Thoracic aorta (tissue), 2 donors: Measurements from ENCODE around the gene SH3TC1. TPM values are rescaled to one million over a fixed set of nuclear protein-coding genes. Genes with fewer than 3 reads are reported as not detected.

Source experiments
- ATAC-seq: fragments of 150-250 bp; one replicate; pipeline ENCODE4 v1.8.0; 2017; ENCODE audit warnings: low read depth; ENCODE audit not compliant: insufficient number of reproducible peaks, low FRiP score
- DNase-seq: peaks from one replicate; pipeline ENCODE4 v3.0.0-alpha.2; 2020; ENCODE audit warnings: low spot score
- H3K27ac ChIP-seq, 2 donors: fragments of 200-600 bp; sonication (generic); 1 replicate in 1 of 2; 2 replicates in 1 of 2; pipeline ENCODE4 v1.5.1; 2016; ENCODE audit warnings: mild to moderate bottlenecking in 2 of 2, moderate library complexity in 2 of 2
- H3K27me3 ChIP-seq: fragments of 200-600 bp; sonication (generic); replicated peaks from 2 replicates; pipeline ENCODE4 v1.6.0; 2016; ENCODE audit warnings: mild to moderate bottlenecking; ENCODE audit not compliant: insufficient read depth
- H3K36me3 ChIP-seq: fragments of 200-600 bp; sonication (generic); one replicate; pipeline ENCODE4 v1.5.1; 2016
- H3K4me1 ChIP-seq, 2 donors: fragments of 200-600 bp; sonication (generic); 1 replicate in 1 of 2; 2 replicates in 1 of 2; pipeline versions ENCODE4 v1.5.1 to v1.6.0; 2016; ENCODE audit warnings: low read depth in 2 of 2, mild to moderate bottlenecking in 1 of 2; ENCODE audit not compliant: control insufficient read depth in 1 of 2
- H3K4me3 ChIP-seq: fragments of 200-600 bp; sonication (generic); 2 replicates; pipeline ENCODE4 v1.5.1; 2016; ENCODE audit warnings: mild to moderate bottlenecking
- H3K9me3 ChIP-seq: fragments of 200-600 bp; sonication (generic); 2 replicates; pipeline ENCODE4 v1.5.1; 2016
- total RNA-seq, 2 donors: library from RNA; depleted of rRNA; stranded (reverse); fragments of >200 nt; gene quantifications; one replicate each; pipeline versions ENCODE4 v1.1.0 to v1.2.3, GENCODE V29; 2016
- TF ChIP-seq, protein P1 (sequence below): fragments of 200-600 bp; sonication (generic); IDR thresholded peaks from one replicate; pipeline ENCODE4 v1.5.1; 2019; ENCODE audit warnings: antibody characterized with exemption

SH3TC1 gene
- total RNA-seq, 2 donors from 2014 or later, result 63.2 to 68.6 TPM

DNA sequence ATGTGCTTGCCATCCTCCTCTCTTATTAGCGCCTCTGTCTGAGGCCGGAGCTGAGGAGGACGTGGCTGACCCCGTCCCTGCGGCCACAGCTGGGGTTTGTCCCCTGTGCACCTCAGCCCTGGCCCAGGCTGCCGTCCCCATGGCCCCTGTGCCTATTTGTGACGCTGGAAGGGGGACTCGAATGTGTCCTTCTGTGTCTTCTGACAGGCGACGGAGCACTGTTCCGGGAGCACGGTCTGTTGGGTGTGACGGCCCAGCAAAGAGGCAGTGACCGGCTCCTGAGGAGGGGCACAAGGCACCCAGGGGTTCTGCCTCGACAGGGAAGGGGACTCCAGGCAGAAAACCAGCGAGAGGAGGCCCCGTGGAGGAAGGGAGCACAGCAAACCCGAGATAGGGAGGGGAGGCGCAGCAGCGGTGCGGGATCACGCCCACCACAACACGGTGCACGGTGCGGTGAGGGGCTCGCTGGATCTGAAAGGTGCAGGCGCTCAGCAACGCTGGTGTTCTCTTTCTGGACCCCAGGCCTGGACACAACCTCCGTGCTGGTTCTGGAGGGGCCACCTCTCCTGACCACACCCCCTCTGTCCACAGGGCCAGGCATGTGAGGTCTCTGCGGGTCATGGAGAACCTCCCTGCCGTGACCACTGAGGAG lies 5.6 kb downstream of the SH3TC1 start:
- ATAC-seq (no peak), DNase-seq (no peak)
- Histone ChIP-seq H3K27me3 (no peaks in the 10 kb centered on the region), H3K4me3 (no peak overlapping the region), H3K27ac (no peak overlapping the region), H3K9me3 (no peaks in the 10 kb centered on the region), H3K4me1 (peaks cover 5 to 20% of the 10 kb centered on the region in 2 donors), H3K36me3 (no peaks in the 10 kb centered on the region)
- TF ChIP-seq, protein P1, sequence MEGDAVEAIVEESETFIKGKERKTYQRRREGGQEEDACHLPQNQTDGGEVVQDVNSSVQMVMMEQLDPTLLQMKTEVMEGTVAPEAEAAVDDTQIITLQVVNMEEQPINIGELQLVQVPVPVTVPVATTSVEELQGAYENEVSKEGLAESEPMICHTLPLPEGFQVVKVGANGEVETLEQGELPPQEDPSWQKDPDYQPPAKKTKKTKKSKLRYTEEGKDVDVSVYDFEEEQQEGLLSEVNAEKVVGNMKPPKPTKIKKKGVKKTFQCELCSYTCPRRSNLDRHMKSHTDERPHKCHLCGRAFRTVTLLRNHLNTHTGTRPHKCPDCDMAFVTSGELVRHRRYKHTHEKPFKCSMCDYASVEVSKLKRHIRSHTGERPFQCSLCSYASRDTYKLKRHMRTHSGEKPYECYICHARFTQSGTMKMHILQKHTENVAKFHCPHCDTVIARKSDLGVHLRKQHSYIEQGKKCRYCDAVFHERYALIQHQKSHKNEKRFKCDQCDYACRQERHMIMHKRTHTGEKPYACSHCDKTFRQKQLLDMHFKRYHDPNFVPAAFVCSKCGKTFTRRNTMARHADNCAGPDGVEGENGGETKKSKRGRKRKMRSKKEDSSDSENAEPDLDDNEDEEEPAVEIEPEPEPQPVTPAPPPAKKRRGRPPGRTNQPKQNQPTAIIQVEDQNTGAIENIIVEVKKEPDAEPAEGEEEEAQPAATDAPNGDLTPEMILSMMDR, result no peak

DNA sequence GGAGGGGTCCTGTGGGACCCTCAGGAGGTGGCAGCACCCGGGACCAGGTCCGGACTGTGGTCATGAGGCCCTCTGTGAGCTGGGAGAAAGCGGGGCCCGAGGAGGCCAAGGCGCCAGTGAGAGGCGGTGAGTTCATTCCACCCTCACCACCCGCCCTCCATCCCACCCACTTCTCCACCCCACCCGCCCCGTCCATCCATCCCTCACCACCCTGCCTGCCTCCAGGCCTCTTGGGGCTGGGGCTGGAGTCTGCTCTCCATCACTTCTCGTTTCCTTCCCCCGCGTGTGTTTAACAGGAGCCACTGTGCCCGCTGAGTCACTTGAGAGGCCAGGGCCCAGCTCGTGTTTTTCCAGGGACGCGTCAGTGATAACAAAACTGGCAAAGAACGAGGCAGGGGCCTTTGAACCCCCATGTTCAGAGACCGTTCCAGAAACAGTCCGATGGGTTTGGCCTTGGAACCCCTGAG lies 6.2 kb downstream of the SH3TC1 start:
- DNase-seq (no peak), ATAC-seq (peak; percentile 29)
- Histone ChIP-seq H3K9me3 (no peaks in the 10 kb centered on the region), H3K36me3 (no peaks in the 10 kb centered on the region), H3K27me3 (no peaks in the 10 kb centered on the region), H3K27ac (no peak overlapping the region), H3K4me3 (no peak overlapping the region), H3K4me1 (peaks cover 5 to 16% of the 10 kb centered on the region in 2 donors)
- TF ChIP-seq, protein P1, result no peak

DNA sequence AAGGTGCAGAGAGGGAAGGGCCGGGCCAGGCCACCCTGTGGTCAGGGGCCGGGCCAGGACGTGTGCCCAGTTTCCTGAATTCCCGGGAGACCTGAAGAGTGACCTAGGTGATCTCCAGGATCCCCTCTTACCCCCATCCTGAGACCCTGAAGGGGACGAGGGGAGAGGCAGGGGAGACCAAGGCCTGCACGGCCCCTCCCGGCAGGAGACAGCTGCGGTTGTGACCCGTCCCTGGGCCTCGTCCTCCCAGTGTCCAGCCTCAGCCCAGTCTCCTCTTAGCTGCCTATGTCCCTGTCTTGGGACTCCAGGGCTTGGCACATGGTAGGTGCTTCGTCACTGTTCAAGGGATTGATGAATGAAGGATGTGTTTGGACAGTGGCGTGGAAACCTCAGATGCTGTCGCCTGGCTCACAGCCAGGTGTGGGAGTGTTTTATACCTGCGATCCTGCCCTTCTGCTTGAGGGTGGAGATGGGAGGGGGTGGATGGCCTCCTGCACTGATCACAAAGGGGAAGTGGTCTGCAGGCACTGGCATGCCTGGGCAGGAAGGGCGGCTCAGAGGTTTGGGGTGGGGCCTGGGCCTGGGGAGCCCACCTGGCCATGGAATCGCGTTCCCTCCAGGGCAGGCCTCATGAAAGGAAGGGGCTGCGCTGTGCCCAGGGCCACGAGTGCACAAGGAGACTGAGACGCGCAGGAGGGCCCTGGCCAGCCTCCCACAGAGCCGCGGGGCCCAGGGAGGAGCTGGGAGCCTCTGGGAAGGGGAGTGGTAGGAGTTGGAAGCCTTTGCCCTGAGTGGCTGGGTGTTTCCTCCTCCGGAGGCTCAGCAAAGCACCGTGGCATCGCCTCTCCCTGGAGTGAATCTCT lies 6.9 kb downstream of the SH3TC1 start:
- no peak overlapping the region for H3K27ac ChIP-seq
- DNase-seq (no peak), ATAC-seq (no peak)
- H3K36me3 ChIP-seq, result no peaks in the 10 kb centered on the region
- H3K27me3 ChIP-seq, result no peaks in the 10 kb centered on the region
- TF ChIP-seq, protein P1, result no peak
- H3K9me3 ChIP-seq, result no peaks in the 10 kb centered on the region
- no peak overlapping the region for H3K4me3 ChIP-seq
- peaks cover 5 to 16% of the 10 kb centered on the region in 2 donors for H3K4me1 ChIP-seq

DNA sequence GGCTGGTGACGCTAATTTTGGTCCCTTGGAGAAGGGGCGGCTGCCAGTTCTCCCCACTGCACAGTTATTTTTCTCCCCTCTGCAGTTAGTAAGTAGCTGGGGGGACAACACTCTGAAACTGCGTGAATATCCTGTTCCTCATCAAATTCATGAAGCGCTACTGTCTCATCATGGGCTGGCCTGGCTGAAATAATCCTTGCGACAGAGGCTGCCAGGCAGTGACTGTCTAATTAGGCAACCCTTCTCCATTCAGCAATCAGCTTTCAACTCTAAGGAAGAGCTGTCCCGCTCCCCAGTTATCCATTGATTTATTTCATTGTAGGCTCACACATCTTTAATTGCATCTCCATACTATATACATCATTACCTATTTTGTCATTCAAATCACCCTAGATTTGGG lies 8.2 kb downstream of the SH3TC1 start:
- DNase-seq, result no peak
- Histone ChIP-seq H3K4me3 (no peak overlapping the region), H3K36me3 (no peaks in the 10 kb centered on the region), H3K27me3 (no peaks in the 10 kb centered on the region), H3K9me3 (no peaks in the 10 kb centered on the region), H3K27ac (no peak overlapping the region), H3K4me1 (peaks cover 5 to 16% of the 10 kb centered on the region in 2 donors)
- TF ChIP-seq, protein P1, result no peak
- ATAC-seq, result no peak

DNA sequence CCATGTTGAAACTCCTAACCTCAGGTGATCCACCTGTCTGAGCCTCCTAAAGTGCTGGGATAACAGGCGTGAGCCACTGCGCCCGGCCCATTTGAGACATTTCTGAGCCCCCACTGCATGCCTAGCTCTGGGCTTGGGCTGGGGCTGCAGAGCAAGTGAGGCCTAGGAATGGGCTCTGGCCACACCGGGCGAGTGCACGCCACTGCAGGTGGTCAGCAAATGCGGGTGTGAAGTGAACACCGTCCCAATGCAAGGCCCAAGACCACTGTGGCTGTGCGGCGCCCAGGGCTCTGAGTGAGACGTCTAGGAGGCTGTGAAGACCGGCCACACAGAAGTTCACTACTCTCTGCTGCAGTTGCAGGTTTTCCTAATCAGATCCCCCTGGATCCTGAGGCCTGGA lies 9.5 kb downstream of the SH3TC1 start:
- DNase-seq, result no peak
- Histone ChIP-seq H3K4me1 (peaks cover 5 to 16% of the 10 kb centered on the region in 2 donors), H3K36me3 (no peaks in the 10 kb centered on the region), H3K27me3 (no peaks in the 10 kb centered on the region), H3K4me3 (no peak overlapping the region), H3K9me3 (no peaks in the 10 kb centered on the region), H3K27ac (no peak overlapping the region)
- TF ChIP-seq, protein P1, result no peak
- ATAC-seq, result no peak
